Measurements from ENCODE around the gene CTCFL. TPM values are rescaled to one million over a fixed set of nuclear protein-coding genes. Genes with fewer than 3 reads are reported as not detected.
"Not testable (repeated sequence)": the region's sequence is repeated elsewhere in the genome, so short reads cannot be mapped to it uniquely, and the experiment has no call there.

CTCFL gene
- total and polyA plus RNA-seq, 4 donors, result not detected

- DNase-seq, result no peak
- no peaks in the 10 kb centered on the region for H3K27me3 ChIP-seq (ENCODE audit: control insufficient read depth in 1 of 2, insufficient read depth in 2 of 2, low read length in 1 of 2)
- ATAC-seq (ENCODE audit: low FRiP score), result no peak
- no peak overlapping the region for H3K27ac ChIP-seq (ENCODE audit: low read depth in 1 of 2, low read length in 2 of 2)
- H3K4me3 ChIP-seq (ENCODE audit: low read length in 2 of 2), result no peak overlapping the region
- WGBS, 2 donors, result 90 to 91% methylated on average over 17 of the region's 17 CpGs
- no peaks in the 10 kb centered on the region for H3K9me3 ChIP-seq (ENCODE audit: control insufficient read depth, low read length)
- intact Hi-C loops (cut with DNase I), result no loop called here
- H3K36me3 ChIP-seq (ENCODE audit: control insufficient read depth in 1 of 2, insufficient read depth in 2 of 2, low read length in 1 of 2), result no peaks in the 10 kb centered on the region
- no peaks in the 10 kb centered on the region for H3K4me1 ChIP-seq (ENCODE audit: control insufficient read depth in 1 of 2, insufficient read depth in 2 of 2, low read length in 2 of 2)
Measured at GRCh38 chr20:57476641-57477461, 48.1 kb downstream of the CTCFL start.

DNA sequence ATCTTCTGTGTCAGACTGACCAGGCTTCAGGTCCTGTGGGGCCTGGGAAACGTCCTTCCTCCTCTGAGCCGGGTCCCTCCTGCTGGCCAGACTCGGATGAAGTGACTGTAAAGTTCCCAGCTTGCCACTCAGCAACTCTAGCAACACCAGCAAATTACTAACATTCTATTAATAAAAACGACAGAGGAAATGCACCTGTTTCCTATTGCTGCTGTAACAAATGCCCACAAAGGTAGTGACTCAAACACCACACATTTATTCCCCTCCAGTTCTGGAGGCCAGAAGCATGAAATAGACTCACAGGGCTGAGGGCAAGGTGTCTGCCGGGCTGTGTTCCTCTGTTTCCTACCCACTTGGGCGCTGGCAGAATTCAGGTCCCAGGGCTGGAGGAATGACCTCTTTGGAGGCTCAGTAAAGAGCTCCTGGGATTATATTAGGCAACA lies 48.8 kb downstream of the CTCFL start:
- no peaks in the 10 kb centered on the region for H3K4me1 ChIP-seq (ENCODE audit: control insufficient read depth in 1 of 2, insufficient read depth in 2 of 2, low read length in 2 of 2)

DNA sequence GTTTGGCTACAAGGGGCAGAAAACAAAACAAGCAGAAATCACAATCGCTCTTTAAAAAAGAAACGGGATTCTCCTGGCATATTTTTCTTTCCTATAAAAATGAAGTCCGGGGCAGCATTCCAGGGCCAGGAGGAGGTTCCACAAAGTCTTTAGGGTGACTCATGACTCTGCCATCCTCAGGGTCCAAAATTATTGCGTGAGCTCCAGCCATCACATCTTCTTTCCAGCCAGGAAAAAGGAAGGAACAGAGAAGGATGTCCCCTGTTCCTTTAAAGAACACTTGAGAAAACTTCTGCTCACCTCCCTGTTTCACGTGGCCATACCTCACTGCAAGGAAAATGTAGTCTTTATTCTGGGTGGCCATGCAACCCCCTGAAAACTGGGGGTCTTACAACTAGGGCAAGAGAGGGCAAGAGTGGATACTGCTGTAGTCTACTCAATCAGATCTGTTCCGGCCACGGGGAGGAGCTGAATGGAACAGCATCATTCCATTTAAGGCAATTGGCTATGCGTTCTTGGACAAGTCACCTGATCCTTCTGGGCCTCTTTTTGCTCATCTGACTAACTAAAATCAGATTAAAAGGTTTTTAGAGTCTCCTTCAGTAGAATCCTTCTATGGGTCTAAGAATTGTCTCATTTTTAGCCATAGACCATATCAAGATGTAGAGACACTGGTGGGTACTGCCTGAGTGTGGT lies 49.4 kb downstream of the CTCFL start:
- Histone ChIP-seq H3K4me1 (ENCODE audit: control insufficient read depth in 1 of 2, insufficient read depth in 2 of 2, low read length in 2 of 2) (no peaks in the 10 kb centered on the region), H3K27me3 (ENCODE audit: control insufficient read depth in 1 of 2, insufficient read depth in 2 of 2, low read length in 1 of 2) (no peaks in the 10 kb centered on the region), H3K4me3 (ENCODE audit: low read length in 2 of 2) (no peak overlapping the region), H3K27ac (ENCODE audit: low read depth in 1 of 2, low read length in 2 of 2) (no peak overlapping the region), H3K9me3 (ENCODE audit: control insufficient read depth, low read length) (no peaks in the 10 kb centered on the region), H3K36me3 (ENCODE audit: control insufficient read depth in 1 of 2, insufficient read depth in 2 of 2, low read length in 1 of 2) (no peaks in the 10 kb centered on the region)
- 80 to 82% methylated on average over 8 of the region's 8 CpGs for WGBS, 2 donors
- ATAC-seq (ENCODE audit: low FRiP score) (no peak), DNase-seq (no peak)
- intact Hi-C loops (cut with DNase I), result no loop called here

More for the DNA sequence above, 48.8 kb downstream of the CTCFL start:
- no peak for ATAC-seq (ENCODE audit: low FRiP score)
- intact Hi-C loops (cut with DNase I), result no loop called here
- WGBS, 2 donors, result 67 to 72% methylated on average over 6 of the region's 6 CpGs
- Histone ChIP-seq H3K36me3 (ENCODE audit: control insufficient read depth in 1 of 2, insufficient read depth in 2 of 2, low read length in 1 of 2) (no peaks in the 10 kb centered on the region), H3K27me3 (ENCODE audit: control insufficient read depth in 1 of 2, insufficient read depth in 2 of 2, low read length in 1 of 2) (no peaks in the 10 kb centered on the region), H3K9me3 (ENCODE audit: control insufficient read depth, low read length) (no peaks in the 10 kb centered on the region), H3K27ac (ENCODE audit: low read depth in 1 of 2, low read length in 2 of 2) (no peak overlapping the region), H3K4me3 (ENCODE audit: low read length in 2 of 2) (no peak overlapping the region)
- DNase-seq, result no peak

DNA sequence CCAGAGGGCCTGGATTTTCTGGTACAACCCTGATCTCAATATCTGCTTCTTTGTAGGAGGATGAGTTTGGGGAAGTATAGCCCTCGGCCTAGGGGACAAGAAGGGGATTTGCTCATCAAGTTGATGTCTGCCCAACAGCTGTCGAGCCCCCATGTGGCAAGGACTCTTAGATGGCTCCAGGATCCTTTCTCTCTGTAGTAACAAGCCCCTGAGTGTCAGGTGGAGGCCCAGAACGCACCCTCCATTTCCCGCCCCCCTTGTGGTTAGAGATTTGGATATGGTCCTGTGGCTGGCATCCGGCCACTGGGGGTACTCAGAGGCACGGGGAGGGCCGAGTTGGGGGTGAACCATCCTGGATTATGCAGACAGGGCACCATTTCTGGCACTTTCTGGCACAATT lies 50.1 kb downstream of the CTCFL start:
- 83 to 84% methylated on average over 7 of the region's 7 CpGs for WGBS, 2 donors
- no peak overlapping the region for H3K4me3 ChIP-seq (ENCODE audit: low read length in 2 of 2)
- no peak for ATAC-seq (ENCODE audit: low FRiP score)
- peak in 1 of 2 donors; percentile 26 for DNase-seq
- intact Hi-C loops (cut with DNase I), result no loop called here
- no peak overlapping the region for H3K27ac ChIP-seq (ENCODE audit: low read depth in 1 of 2, low read length in 2 of 2)
- H3K9me3 ChIP-seq (ENCODE audit: control insufficient read depth, low read length), result no peaks in the 10 kb centered on the region
- H3K4me1 ChIP-seq (ENCODE audit: control insufficient read depth in 1 of 2, insufficient read depth in 2 of 2, low read length in 2 of 2), result no peaks in the 10 kb centered on the region
- no peaks in the 10 kb centered on the region for H3K36me3 ChIP-seq (ENCODE audit: control insufficient read depth in 1 of 2, insufficient read depth in 2 of 2, low read length in 1 of 2)
- H3K27me3 ChIP-seq (ENCODE audit: control insufficient read depth in 1 of 2, insufficient read depth in 2 of 2, low read length in 1 of 2), result no peaks in the 10 kb centered on the region

- ATAC-seq (ENCODE audit: low FRiP score) (no peak), DNase-seq (no peak)
- no peaks in the 10 kb centered on the region for H3K4me1 ChIP-seq (ENCODE audit: control insufficient read depth in 1 of 2, insufficient read depth in 2 of 2, low read length in 2 of 2)
- WGBS, 2 donors, result 93 to 96% methylated on average over 2 of the region's 2 CpGs
- no peaks in the 10 kb centered on the region for H3K27me3 ChIP-seq (ENCODE audit: control insufficient read depth in 1 of 2, insufficient read depth in 2 of 2, low read length in 1 of 2)
- H3K27ac ChIP-seq (ENCODE audit: low read depth in 1 of 2, low read length in 2 of 2), result no peak overlapping the region
- intact Hi-C loops (cut with DNase I), result no loop called here
- no peak overlapping the region for H3K4me3 ChIP-seq (ENCODE audit: low read length in 2 of 2)
- no peaks in the 10 kb centered on the region for H3K36me3 ChIP-seq (ENCODE audit: control insufficient read depth in 1 of 2, insufficient read depth in 2 of 2, low read length in 1 of 2)
- no peaks in the 10 kb centered on the region for H3K9me3 ChIP-seq (ENCODE audit: control insufficient read depth, low read length)
Measured at GRCh38 chr20:57474205-57474604, 50.7 kb downstream of the CTCFL start.

- DNase-seq (peak in 1 of 2 donors; percentile 60), ATAC-seq (ENCODE audit: low FRiP score) (no peak)
- Histone ChIP-seq H3K27ac (ENCODE audit: low read depth in 1 of 2, low read length in 2 of 2) (no peak overlapping the region), H3K36me3 (ENCODE audit: control insufficient read depth in 1 of 2, insufficient read depth in 2 of 2, low read length in 1 of 2) (no peaks in the 10 kb centered on the region), H3K27me3 (ENCODE audit: control insufficient read depth in 1 of 2, insufficient read depth in 2 of 2, low read length in 1 of 2) (no peaks in the 10 kb centered on the region), H3K4me3 (ENCODE audit: low read length in 2 of 2) (no peak overlapping the region), H3K4me1 (ENCODE audit: control insufficient read depth in 1 of 2, insufficient read depth in 2 of 2, low read length in 2 of 2) (no peaks in the 10 kb centered on the region), H3K9me3 (ENCODE audit: control insufficient read depth, low read length) (no peaks in the 10 kb centered on the region)
- intact Hi-C loops (cut with DNase I), result no loop called here
- 79 to 83% methylated on average over 16 of the region's 16 CpGs for WGBS, 2 donors
Measured at GRCh38 chr20:57473246-57474048, 51.5 kb downstream of the CTCFL start.

- intact Hi-C loops (cut with DNase I); H3K36me3 ChIP-seq (ENCODE audit: control insufficient read depth in 1 of 2, insufficient read depth in 2 of 2, low read length in 1 of 2); H3K9me3 ChIP-seq (ENCODE audit: control insufficient read depth, low read length); DNase-seq; ATAC-seq (ENCODE audit: low FRiP score); H3K27ac ChIP-seq (ENCODE audit: low read depth in 1 of 2, low read length in 2 of 2); H3K27me3 ChIP-seq (ENCODE audit: control insufficient read depth in 1 of 2, insufficient read depth in 2 of 2, low read length in 1 of 2); H3K4me3 ChIP-seq (ENCODE audit: low read length in 2 of 2); H3K4me1 ChIP-seq (ENCODE audit: control insufficient read depth in 1 of 2, insufficient read depth in 2 of 2, low read length in 2 of 2): not testable (repeated sequence)
- WGBS, 2 donors, result 98% methylated on average over 5 of the region's 5 CpGs
Measured at GRCh38 chr20:57472474-57472873, 52.5 kb downstream of the CTCFL start.

- Histone ChIP-seq H3K4me3 (ENCODE audit: low read length in 2 of 2) (no peak overlapping the region), H3K27me3 (ENCODE audit: control insufficient read depth in 1 of 2, insufficient read depth in 2 of 2, low read length in 1 of 2) (no peaks in the 10 kb centered on the region), H3K4me1 (ENCODE audit: control insufficient read depth in 1 of 2, insufficient read depth in 2 of 2, low read length in 2 of 2) (no peaks in the 10 kb centered on the region), H3K36me3 (ENCODE audit: control insufficient read depth in 1 of 2, insufficient read depth in 2 of 2, low read length in 1 of 2) (no peaks in the 10 kb centered on the region), H3K9me3 (ENCODE audit: control insufficient read depth, low read length) (no peaks in the 10 kb centered on the region), H3K27ac (ENCODE audit: low read depth in 1 of 2, low read length in 2 of 2) (no peak overlapping the region)
- ATAC-seq (ENCODE audit: low FRiP score) (peak; percentile 48), DNase-seq (peak in 1 of 2 donors; percentile 12)
- intact Hi-C loops (cut with DNase I), result no loop called here
- 83 to 85% methylated on average over 12 of the region's 12 CpGs for WGBS, 2 donors
Measured at GRCh38 chr20:57471496-57472372, 53.2 kb downstream of the CTCFL start.
